ENCODE measurements around the gene TANGO2.

TANGO2 gene

GRCh38 chr22:19996694-19997384 lies 24.1 kb upstream of the TANGO2 start:
- in situ Hi-C loops (cut with MboI; ENCODE audit: low pct_unique_long_range_greater_than_20kb, low sequenced_read_pairs, unreplicated experiment), result no loop called here
- TF ChIP-seq CTCF (IDR thresholded peaks at IDR 0.05; ENCODE audit: extremely low read depth, insufficient read depth, missing control alignments), result no peak
- no peak for DNase-seq (ENCODE audit: low spot score)

- in situ Hi-C loops (cut with MboI; ENCODE audit: low pct_unique_long_range_greater_than_20kb, low sequenced_read_pairs, unreplicated experiment), result no loop called here
- no peak for DNase-seq (ENCODE audit: low spot score)
- no peak for TF ChIP-seq CTCF (IDR thresholded peaks at IDR 0.05; ENCODE audit: extremely low read depth, insufficient read depth, missing control alignments)
Observed at GRCh38 chr22:19997561-19998231, 23.2 kb upstream of the TANGO2 start.

- no peak for DNase-seq (ENCODE audit: low spot score)
- in situ Hi-C loops (cut with MboI; ENCODE audit: low pct_unique_long_range_greater_than_20kb, low sequenced_read_pairs, unreplicated experiment), result no loop called here
- TF ChIP-seq CTCF (IDR thresholded peaks at IDR 0.05; ENCODE audit: extremely low read depth, insufficient read depth, missing control alignments), result no peak
Observed at GRCh38 chr22:19998232-19998951, 22.5 kb upstream of the TANGO2 start.

- TF ChIP-seq CTCF (IDR thresholded peaks at IDR 0.05; ENCODE audit: extremely low read depth, insufficient read depth, missing control alignments), result no peak
- in situ Hi-C loops (cut with MboI; ENCODE audit: low pct_unique_long_range_greater_than_20kb, low sequenced_read_pairs, unreplicated experiment), result no loop called here
- DNase-seq (ENCODE audit: low spot score), result no peak
Observed at GRCh38 chr22:19998991-19999820, 21.7 kb upstream of the TANGO2 start.

DNA sequence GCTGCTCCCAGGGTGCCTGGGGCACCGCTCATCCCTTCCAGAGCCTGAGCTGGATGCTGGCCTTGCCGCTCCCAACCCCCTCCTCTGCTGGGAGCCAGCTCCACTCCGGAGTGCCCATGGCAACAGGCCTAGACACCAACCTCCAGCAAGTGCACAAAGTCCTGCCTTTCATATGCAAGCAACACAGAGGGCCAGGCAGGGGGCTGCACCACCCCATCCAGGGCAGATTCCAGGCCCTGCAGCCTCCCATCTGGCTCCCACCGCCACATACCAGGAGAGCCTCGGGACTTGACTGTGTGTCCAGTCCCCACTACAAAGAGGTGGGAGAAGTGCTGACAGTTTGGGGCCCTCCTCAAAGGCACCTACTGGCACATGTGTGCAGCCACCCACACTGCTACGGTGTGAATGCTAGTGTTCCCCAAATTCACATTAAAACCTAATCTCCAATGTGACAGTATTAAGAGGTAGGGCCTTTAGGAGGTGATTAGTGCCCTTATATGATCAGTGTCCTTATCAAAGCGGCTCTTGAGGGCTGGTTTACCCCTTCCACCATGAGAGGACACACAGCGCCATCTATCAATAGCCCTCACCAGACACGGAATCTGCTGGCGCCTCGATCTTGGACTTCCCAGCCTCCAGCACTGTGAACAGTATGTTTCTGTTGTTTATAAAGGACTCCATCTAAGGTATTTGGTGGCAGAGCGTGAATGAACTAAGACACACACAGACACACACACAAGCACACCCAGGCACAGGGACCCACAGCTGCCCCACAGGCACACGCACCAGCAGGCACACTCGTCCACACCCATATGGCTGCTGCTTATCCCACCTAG lies 20.4 kb upstream of the TANGO2 start:
- TF ChIP-seq CTCF (IDR thresholded peaks at IDR 0.05; ENCODE audit: extremely low read depth, insufficient read depth, missing control alignments), result no peak
- no peak for DNase-seq (ENCODE audit: low spot score)
- in situ Hi-C loops (cut with MboI; ENCODE audit: low pct_unique_long_range_greater_than_20kb, low sequenced_read_pairs, unreplicated experiment), result no loop called here
